Neural crest cell (in vitro differentiated cells): ENCODE data around the gene TLR4. TPM values are rescaled to one million over a fixed set of nuclear protein-coding genes. Genes with fewer than 3 reads are reported as not detected.

Experiments used
- DNase-seq: peaks from one replicate; pipeline ENCODE4 v3.0.0; 2021; ENCODE audit warnings: low read depth, mixed read lengths, low spot score
- H3K27ac Mint-ChIP-seq: one replicate; pipeline ENCODE4 v1.8.0; 2021; ENCODE audit warnings: mild to moderate bottlenecking, mixed read lengths; ENCODE audit not compliant: unreplicated experiment
- H3K27me3 Mint-ChIP-seq: 2 replicates; pipeline ENCODE4 v1.8.0; 2021; ENCODE audit warnings: low read depth, mild to moderate bottlenecking, mixed read lengths
- H3K36me3 Mint-ChIP-seq: 2 replicates; pipeline ENCODE4 v1.8.0; 2021; ENCODE audit warnings: low read depth, mild to moderate bottlenecking, mixed read lengths
- H3K4me1 Mint-ChIP-seq: 2 replicates; pipeline ENCODE4 v1.8.0; 2021; ENCODE audit warnings: mixed read lengths
- H3K4me3 Mint-ChIP-seq: one replicate; pipeline ENCODE4 v1.8.0; 2021; ENCODE audit warnings: mild to moderate bottlenecking, mixed read lengths
- H3K9me3 Mint-ChIP-seq: 2 replicates; pipeline ENCODE4 v1.8.0; 2021; ENCODE audit warnings: mixed read lengths
- total RNA-seq: library from RNA; stranded (reverse); gene quantifications from 2 replicates; pipeline ENCODE4 v1.2.1, GENCODE V29; 2021
- TF ChIP-seq, protein P1 (sequence below): fragments of 200-600 bp; sonication (generic); conservative IDR thresholded peaks from 2 replicates; pipeline ENCODE4 v1.5.0; 2021; ENCODE audit warnings: antibody characterized with exemption, mild to moderate bottlenecking

Gene TLR4
- total RNA-seq, 1 donor from 2014 or later: 1.3 TPM

DNA sequence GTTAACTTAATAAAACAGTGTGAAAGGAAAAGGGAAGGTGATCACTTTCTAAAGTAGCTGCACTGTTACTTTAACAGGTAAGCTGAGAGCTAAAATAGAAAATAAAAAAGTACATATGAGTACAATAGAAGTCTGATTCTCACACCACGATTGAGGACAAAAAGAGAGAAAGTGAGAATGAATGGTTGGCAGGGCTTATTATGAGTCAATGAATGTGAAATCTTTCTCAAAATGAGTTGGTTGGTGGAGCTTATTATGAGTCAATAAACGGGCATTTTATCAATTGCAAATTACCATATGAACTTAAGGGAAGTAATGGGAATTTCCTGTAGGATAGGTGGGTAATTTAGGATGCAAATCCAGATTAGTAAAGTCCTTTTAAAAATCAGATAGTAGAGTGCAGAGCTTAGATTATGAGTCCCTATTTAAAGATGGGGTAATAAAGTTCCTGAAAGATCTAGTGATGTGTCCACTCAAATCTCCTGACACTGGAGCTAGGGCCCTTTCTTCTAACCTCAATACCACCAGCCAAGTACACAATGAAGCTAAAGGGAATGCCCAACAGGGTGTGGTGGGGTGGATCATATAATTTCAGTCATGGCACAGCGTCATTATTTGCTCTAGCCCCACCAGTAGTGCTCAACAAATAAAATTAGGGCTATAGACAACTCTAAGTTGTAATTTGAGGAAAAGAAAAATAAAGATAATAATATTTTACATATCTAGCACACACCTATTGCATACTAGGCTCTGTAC lies 21.1 kb upstream of the TLR4 start:
- H3K27ac Mint-ChIP-seq: no peak overlapping the region

DNA sequence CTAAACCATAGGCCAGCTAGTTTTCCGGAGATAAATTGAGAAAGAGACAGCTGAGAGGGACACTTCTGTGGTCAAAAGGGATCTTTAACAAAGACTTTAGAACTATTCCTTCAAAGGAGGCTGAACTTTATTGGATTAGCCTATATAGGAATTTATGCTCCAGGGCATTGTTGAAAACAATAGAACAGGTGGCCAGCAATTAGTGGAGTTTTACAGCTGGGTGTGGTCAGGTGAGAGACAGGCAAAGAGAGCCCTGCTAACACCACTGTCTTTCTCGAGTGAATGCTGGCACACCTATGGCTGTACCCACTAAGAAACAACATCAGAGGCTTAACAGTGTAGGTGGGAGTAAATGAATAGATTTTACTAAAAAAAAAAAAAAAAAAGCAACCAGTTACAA lies 16.7 kb upstream of the TLR4 start:
- Mint-ChIP-seq H3K27ac (no peak overlapping the region), H3K4me1 (no peaks in the 10 kb centered on the region), H3K9me3 (peaks cover 6% of the 10 kb centered on the region), H3K27me3 (no peaks in the 10 kb centered on the region), H3K36me3 (no peaks in the 10 kb centered on the region), H3K4me3 (no peak overlapping the region)
- DNase-seq: no peak
- TF ChIP-seq, protein P1, sequence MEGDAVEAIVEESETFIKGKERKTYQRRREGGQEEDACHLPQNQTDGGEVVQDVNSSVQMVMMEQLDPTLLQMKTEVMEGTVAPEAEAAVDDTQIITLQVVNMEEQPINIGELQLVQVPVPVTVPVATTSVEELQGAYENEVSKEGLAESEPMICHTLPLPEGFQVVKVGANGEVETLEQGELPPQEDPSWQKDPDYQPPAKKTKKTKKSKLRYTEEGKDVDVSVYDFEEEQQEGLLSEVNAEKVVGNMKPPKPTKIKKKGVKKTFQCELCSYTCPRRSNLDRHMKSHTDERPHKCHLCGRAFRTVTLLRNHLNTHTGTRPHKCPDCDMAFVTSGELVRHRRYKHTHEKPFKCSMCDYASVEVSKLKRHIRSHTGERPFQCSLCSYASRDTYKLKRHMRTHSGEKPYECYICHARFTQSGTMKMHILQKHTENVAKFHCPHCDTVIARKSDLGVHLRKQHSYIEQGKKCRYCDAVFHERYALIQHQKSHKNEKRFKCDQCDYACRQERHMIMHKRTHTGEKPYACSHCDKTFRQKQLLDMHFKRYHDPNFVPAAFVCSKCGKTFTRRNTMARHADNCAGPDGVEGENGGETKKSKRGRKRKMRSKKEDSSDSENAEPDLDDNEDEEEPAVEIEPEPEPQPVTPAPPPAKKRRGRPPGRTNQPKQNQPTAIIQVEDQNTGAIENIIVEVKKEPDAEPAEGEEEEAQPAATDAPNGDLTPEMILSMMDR: no peak

More for the DNA sequence above, 21.1 kb upstream of the TLR4 start:
- DNase-seq: no peak
- Mint-ChIP-seq H3K4me3 (no peak overlapping the region), H3K36me3 (no peaks in the 10 kb centered on the region), H3K27me3 (peaks cover 2% of the 10 kb centered on the region), H3K9me3 (peaks cover 3% of the 10 kb centered on the region), H3K4me1 (no peaks in the 10 kb centered on the region)
- TF ChIP-seq, protein P1: no peak

DNA sequence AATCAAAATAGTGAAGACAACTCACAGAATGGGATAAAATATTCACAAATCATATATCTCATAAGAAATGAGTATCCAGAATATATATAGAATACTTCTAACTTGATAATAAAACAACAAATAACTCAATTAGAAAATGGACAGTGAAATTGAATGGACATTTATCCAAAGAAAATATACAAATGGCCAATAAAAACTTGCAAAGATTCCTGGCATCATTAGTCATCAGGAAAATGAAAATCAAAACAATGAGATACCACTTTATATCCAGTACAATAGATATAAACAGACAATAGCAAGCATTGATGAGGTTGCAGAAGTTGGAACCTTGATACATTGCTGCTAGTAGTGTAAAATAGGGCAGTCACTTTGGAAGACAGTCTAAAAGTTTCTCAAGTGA lies 12.8 kb upstream of the TLR4 start:
- H3K27me3 Mint-ChIP-seq: no peaks in the 10 kb centered on the region
- H3K9me3 Mint-ChIP-seq: peaks cover 14% of the 10 kb centered on the region
- H3K4me3 Mint-ChIP-seq: no peak overlapping the region
- TF ChIP-seq, protein P1: no peak
- DNase-seq: no peak
- H3K36me3 Mint-ChIP-seq: no peaks in the 10 kb centered on the region
- H3K27ac Mint-ChIP-seq: no peak overlapping the region
- H3K4me1 Mint-ChIP-seq: no peaks in the 10 kb centered on the region

DNA sequence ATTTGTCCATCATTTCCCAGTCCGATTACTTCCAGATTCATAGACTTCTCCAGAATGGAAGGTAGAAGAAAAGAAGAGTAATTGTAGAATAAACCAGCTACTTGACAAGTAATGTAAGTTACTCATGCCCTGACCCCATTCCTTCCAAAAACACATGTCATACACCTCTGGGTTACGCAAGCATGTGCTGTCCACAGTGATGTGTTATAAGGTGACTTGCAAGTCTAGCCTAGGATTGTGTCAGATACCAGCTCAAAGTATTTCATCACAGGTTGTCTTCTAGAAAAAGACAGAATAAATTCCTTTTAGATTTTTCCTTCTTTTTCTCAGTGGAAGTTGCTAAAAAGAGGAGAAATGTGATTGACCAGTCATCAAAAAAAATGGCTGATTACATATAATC lies 8.0 kb upstream of the TLR4 start:
- no peak overlapping the region for H3K4me3 Mint-ChIP-seq
- H3K36me3 Mint-ChIP-seq: no peaks in the 10 kb centered on the region
- no peak overlapping the region for H3K27ac Mint-ChIP-seq
- peaks cover 8% of the 10 kb centered on the region for H3K9me3 Mint-ChIP-seq
- TF ChIP-seq, protein P1: no peak
- no peaks in the 10 kb centered on the region for H3K27me3 Mint-ChIP-seq
- H3K4me1 Mint-ChIP-seq: no peaks in the 10 kb centered on the region
- DNase-seq: no peak

DNA sequence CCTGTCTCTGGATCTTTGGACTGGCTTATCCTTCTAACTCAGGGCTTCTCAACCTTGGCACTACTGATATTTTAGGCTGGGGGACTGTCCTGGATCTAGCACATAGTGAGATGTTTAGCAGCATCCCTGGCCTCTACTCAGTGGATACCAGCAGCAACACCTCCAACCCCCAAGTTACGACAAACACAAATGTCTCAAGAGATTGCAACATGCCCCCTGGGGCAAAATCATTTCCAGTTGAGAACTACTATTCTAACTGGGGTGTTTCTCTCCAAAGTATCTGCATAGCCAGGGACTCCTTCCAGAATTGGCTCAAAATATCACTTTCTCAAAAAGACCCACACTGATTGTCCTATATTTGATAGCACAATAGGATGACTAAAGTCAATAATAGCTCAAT lies 7.2 kb upstream of the TLR4 start:
- TF ChIP-seq, protein P1: no peak
- Mint-ChIP-seq H3K27ac (no peak overlapping the region), H3K4me1 (no peaks in the 10 kb centered on the region), H3K9me3 (peaks cover 8% of the 10 kb centered on the region), H3K4me3 (no peak overlapping the region), H3K36me3 (no peaks in the 10 kb centered on the region), H3K27me3 (no peaks in the 10 kb centered on the region)
- no peak for DNase-seq
